Measurements from ENCODE around the gene TRAPPC10.

- TF ChIP-seq CTCF (IDR thresholded peaks at IDR 0.05; ENCODE audit: poor library complexity) (no peak), EZH2 (IDR thresholded peaks at IDR 0.05; ENCODE audit: borderline replicate concordance) (no peak)
Observed at GRCh38 chr21:44049182-44049581, 37.1 kb downstream of the TRAPPC10 start.

All from hepatocyte (in vitro differentiated cells).